Gastrocnemius medialis (tissue), 4 donors: ENCODE results near the gene HSPB8.

Experiments
- CTCF ChIP-seq, 5 experiments: fragments of 450-650 bp in 3 of 5; fragments of 200-600 bp in 2 of 5; sonication (generic) in 2 of 5; IDR thresholded peaks in 4 of 5; conservative IDR thresholded peaks in 1 of 5; 1 replicate in 4 of 5; 2 replicates in 1 of 5; pipeline ENCODE4 v1.5.1; 2016 to 2019; ENCODE audit warnings: antibody characterized with exemption in 5 of 5, mild to moderate bottlenecking in 3 of 5, moderate library complexity in 3 of 5
- POLR2A ChIP-seq, 2 donors: fragments of 450-650 bp; IDR thresholded peaks; one replicate each; pipeline ENCODE4 v1.6.1; 2017; ENCODE audit warnings: antibody characterized with exemption in 2 of 2, mild to moderate bottlenecking in 2 of 2, moderate library complexity in 2 of 2

GRCh38 chr12:119171691-119172425 is 6.9 kb upstream of the HSPB8 start:
- TF ChIP-seq CTCF (IDR thresholded peaks at IDR 0.05 in 4 of 5, conservative IDR thresholded peaks at IDR 0.05 in 1 of 5): no peak
- no peak for TF ChIP-seq POLR2A (IDR thresholded peaks at IDR 0.05)
